ENCODE data around the gene SH3PXD2A. TPM values are rescaled to one million over a fixed set of nuclear protein-coding genes. Genes with fewer than 3 reads are reported as not detected.

SH3PXD2A gene
- total and polyA plus RNA-seq, 12 donors, result 6.9 to 44.9 (median 34.4) TPM

GRCh38 chr10:103877861-103878260 lies 22.5 kb upstream of the SH3PXD2A start:
- intact Hi-C loops (cut with DNase I), result no loop called here
- H3K4me1 ChIP-seq, result peaks cover 0 to 18% (median 5%) of the 10 kb centered on the region in 9 donors
- 94 to 95% methylated on average over 1 of the region's 1 CpG for WGBS, 2 donors
- TF ChIP-seq CTCF (IDR thresholded peaks at IDR 0.05), result no peak
- no peak overlapping the region for H3K4me3 ChIP-seq
- peaks cover 0 to 84% (median 31%) of the 10 kb centered on the region in 9 donors for H3K36me3 ChIP-seq
- ATAC-seq, result no peak
- no peaks in the 10 kb centered on the region for H3K27me3 ChIP-seq
- no peaks in the 10 kb centered on the region for H3K9me3 ChIP-seq
- no peak for DNase-seq
- no peak overlapping the region for H3K27ac ChIP-seq

GRCh38 chr10:103876155-103876554 lies 20.8 kb upstream of the SH3PXD2A start:
- Histone ChIP-seq H3K4me3 (no peak overlapping the region), H3K4me1 (peaks cover 0 to 2% (median 0%) of the 10 kb centered on the region in 9 donors), H3K36me3 (peaks cover 0 to 82% (median 14%) of the 10 kb centered on the region in 9 donors), H3K27ac (no peak overlapping the region), H3K27me3 (no peaks in the 10 kb centered on the region), H3K9me3 (no peaks in the 10 kb centered on the region)
- ATAC-seq (no peak), DNase-seq (no peak)
- 93 to 95% methylated on average over 5 of the region's 5 CpGs for WGBS, 2 donors
- intact Hi-C loops (cut with DNase I), result no loop called here
- no peak for TF ChIP-seq CTCF (IDR thresholded peaks at IDR 0.05)

GRCh38 chr10:103874730-103875129 lies 19.4 kb upstream of the SH3PXD2A start:
- H3K27me3 ChIP-seq, result no peaks in the 10 kb centered on the region
- H3K9me3 ChIP-seq, result no peaks in the 10 kb centered on the region
- WGBS, 2 donors, result 44 to 61% methylated on average over 6 of the region's 6 CpGs
- no peak overlapping the region for H3K4me3 ChIP-seq
- H3K4me1 ChIP-seq, result no peaks in the 10 kb centered on the region
- no peak overlapping the region for H3K27ac ChIP-seq
- H3K36me3 ChIP-seq, result peaks cover 0 to 75% (median 3%) of the 10 kb centered on the region in 9 donors
- TF ChIP-seq CTCF (IDR thresholded peaks at IDR 0.05), result peak in 3 of 9 donors; percentile 13 to 26 (median 16)
- ATAC-seq (peak in 4 of 8 donors; percentile 45 to 74 (median 72)), DNase-seq (no peak)
- intact Hi-C loops (cut with DNase I), result no loop called here

GRCh38 chr10:103872137-103872931 lies 17.0 kb upstream of the SH3PXD2A start:
- intact Hi-C loops (cut with DNase I), result no loop called here
- DNase-seq, result no peak

More at GRCh38 chr10:103872137-103872931, 17.0 kb upstream of the SH3PXD2A start:
- H3K4me1 ChIP-seq, result no peaks in the 10 kb centered on the region
- H3K36me3 ChIP-seq, result peaks cover 0 to 51% (median 0%) of the 10 kb centered on the region in 9 donors
- no peak overlapping the region for H3K4me3 ChIP-seq
- no peaks in the 10 kb centered on the region for H3K27me3 ChIP-seq
- no peak for TF ChIP-seq CTCF (IDR thresholded peaks at IDR 0.05)
- peak in 3 of 8 donors; percentile 21 to 51 (median 36) for ATAC-seq
- 66 to 70% methylated on average over 16 of the region's 16 CpGs for WGBS, 2 donors
- no peak overlapping the region for H3K27ac ChIP-seq
- H3K9me3 ChIP-seq, result no peaks in the 10 kb centered on the region

Measured in heart right ventricle (tissue), 16 donors.